Suprapubic skin (tissue), 3 donors: ENCODE results near the gene PCID2.

Source experiments
- EP300 ChIP-seq: sonication (generic); formaldehyde crosslinking; IDR thresholded peaks from one replicate; pipeline ENCODE4 v1.6.1; 2017; ENCODE audit warnings: antibody characterized with exemption
- POLR2A ChIP-seq, 2 donors: fragments of 450-650 bp; IDR thresholded peaks; one replicate each; pipeline ENCODE4 v1.6.1; 2017; ENCODE audit warnings: antibody characterized with exemption in 2 of 2, mild to moderate bottlenecking in 2 of 2, moderate library complexity in 2 of 2
- TF ChIP-seq, protein P1 (sequence below), 2 donors: fragments of 200-600 bp in 1 of 2; fragments of 450-650 bp in 1 of 2; sonication (generic) in 1 of 2; IDR thresholded peaks; one replicate each; pipeline ENCODE4 v1.5.1; 2016 to 2019; ENCODE audit warnings: antibody characterized with exemption in 2 of 2, mild to moderate bottlenecking in 1 of 2, moderate library complexity in 1 of 2

DNA sequence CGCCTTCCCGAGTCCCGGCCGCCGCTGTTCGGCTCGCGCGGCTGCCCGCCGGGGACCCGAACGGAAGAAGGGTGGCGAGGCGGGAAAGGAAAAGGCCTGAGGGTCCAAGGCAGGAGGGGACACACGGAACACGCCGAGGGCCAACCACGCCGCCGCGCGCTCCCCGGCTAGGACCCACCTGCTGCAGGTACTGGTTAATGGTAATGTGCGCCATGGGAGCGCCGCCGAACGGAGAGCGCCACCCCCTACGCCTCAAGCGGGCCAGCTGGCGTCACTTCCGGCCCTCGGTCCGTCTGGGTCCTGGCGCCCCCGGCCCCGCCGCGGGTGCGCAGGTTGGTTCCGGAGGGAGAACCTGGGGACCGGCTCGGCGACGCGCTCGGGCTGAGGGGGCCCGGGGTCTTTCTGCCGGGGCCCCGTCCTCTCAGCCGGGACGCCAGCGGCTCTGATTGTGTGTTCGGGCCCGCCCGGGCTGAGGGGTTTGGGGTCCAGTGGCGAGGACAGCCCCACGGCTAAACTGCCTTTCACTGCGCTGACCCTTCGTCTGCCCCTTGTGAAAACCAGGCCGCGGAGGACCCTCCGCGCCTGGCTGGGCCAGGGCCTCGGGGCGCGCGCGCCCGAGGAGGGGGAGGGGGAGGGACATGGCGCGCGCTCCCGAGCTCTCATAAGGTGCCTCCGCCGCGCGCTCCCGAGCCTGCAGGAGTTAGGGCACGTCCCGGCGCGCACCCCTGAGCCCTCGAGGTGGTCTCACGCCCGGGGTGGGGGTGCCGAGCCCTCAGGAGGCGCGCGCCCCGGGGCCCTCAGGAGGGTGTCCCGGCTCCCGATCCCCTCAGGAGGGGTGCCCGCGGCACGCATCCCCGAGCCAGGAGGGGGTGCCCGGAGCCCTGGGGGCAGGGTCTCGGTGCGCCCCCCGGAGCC is at the start of gene PCID2:
- TF ChIP-seq, protein P1, sequence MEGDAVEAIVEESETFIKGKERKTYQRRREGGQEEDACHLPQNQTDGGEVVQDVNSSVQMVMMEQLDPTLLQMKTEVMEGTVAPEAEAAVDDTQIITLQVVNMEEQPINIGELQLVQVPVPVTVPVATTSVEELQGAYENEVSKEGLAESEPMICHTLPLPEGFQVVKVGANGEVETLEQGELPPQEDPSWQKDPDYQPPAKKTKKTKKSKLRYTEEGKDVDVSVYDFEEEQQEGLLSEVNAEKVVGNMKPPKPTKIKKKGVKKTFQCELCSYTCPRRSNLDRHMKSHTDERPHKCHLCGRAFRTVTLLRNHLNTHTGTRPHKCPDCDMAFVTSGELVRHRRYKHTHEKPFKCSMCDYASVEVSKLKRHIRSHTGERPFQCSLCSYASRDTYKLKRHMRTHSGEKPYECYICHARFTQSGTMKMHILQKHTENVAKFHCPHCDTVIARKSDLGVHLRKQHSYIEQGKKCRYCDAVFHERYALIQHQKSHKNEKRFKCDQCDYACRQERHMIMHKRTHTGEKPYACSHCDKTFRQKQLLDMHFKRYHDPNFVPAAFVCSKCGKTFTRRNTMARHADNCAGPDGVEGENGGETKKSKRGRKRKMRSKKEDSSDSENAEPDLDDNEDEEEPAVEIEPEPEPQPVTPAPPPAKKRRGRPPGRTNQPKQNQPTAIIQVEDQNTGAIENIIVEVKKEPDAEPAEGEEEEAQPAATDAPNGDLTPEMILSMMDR (IDR thresholded peaks at IDR 0.05) = no peak
- TF ChIP-seq POLR2A (IDR thresholded peaks at IDR 0.05) (peak in 1 of 2 donors; percentile 82), EP300 (no peak)
